C1 segment of cervical spinal cord (tissue), 14 donors: ENCODE data around the gene KMT2B.

Experiments used
- DNase-seq, 14 donors: peaks; one replicate each; lab custom pipeline; 2025; lab: John Stamatoyannopoulos, UW

Gene KMT2B

GRCh38 chr19:35777086-35777841 lies 59.5 kb downstream of the KMT2B start:
- peak in 8 of 14 donors; percentile 12 to 52 (median 36) for DNase-seq

GRCh38 chr19:35777961-35778360 lies 60.2 kb downstream of the KMT2B start:
- DNase-seq = no peak

GRCh38 chr19:35779033-35779432 lies 61.2 kb downstream of the KMT2B start:
- DNase-seq = no peak

- DNase-seq = no peak
Measured at GRCh38 chr19:35780058-35780457, 62.3 kb downstream of the KMT2B start.

- DNase-seq = no peak
Measured at GRCh38 chr19:35780717-35781116, 62.9 kb downstream of the KMT2B start.

GRCh38 chr19:35781650-35782049 lies 63.8 kb downstream of the KMT2B start:
- DNase-seq = no peak

- no peak for DNase-seq
Measured at GRCh38 chr19:35782589-35782988, 64.8 kb downstream of the KMT2B start.

- no peak for DNase-seq
Measured at GRCh38 chr19:35783469-35784434, 65.9 kb downstream of the KMT2B start.

- DNase-seq = no peak
Measured at GRCh38 chr19:35784503-35785338, 66.9 kb downstream of the KMT2B start.

GRCh38 chr19:35785339-35785627 lies 67.5 kb downstream of the KMT2B start:
- DNase-seq = no peak

- no peak for DNase-seq
Measured at GRCh38 chr19:35786299-35787160, 68.7 kb downstream of the KMT2B start.

- DNase-seq = no peak
Measured at GRCh38 chr19:35787227-35787799, 69.5 kb downstream of the KMT2B start.
